ENCODE measurements around the gene PPM1L. TPM values are rescaled to one million over a fixed set of nuclear protein-coding genes. Genes with fewer than 3 reads are reported as not detected.
A peak's percentile ranks its signal among the peaks of the same experiment; 100 is the strongest.

Gene PPM1L
- total and polyA plus RNA-seq, 2 of the 13 experiments (the other 11 are each of a cell fraction or from before 2014, with no cell fraction given): 0.22 to 1.4 TPM

- TF ChIP-seq FUBP1 (CRISPR knock-in tag; IDR thresholded peaks at IDR 0.05; ENCODE audit: borderline replicate concordance) (no peak), RNF2 (conservative IDR thresholded peaks at IDR 0.05; ENCODE audit: low read depth) (no peak; the same call in 1 of the 2 replicates), ZMYM3 (CRISPR knock-in tag; IDR thresholded peaks at IDR 0.05) (0 out of 2 replicates have a peak, but pooled peaks have one; percentile 53), NKX3-1 (CRISPR knock-in tag; IDR thresholded peaks at IDR 0.05) (no peak), TFDP2 (CRISPR knock-in tag; IDR thresholded peaks at IDR 0.05) (no peak), ZNF3 (CRISPR knock-in tag; IDR thresholded peaks at IDR 0.05) (peak; percentile 69; the same call in 1 of the 2 replicates), DNMT3B (CRISPR knock-in tag; conservative IDR thresholded peaks at IDR 0.05) (0 out of 2 replicates have a peak, but pooled peaks have one; percentile 32), EZH2 (conservative IDR thresholded peaks at IDR 0.05; ENCODE audit: low read depth, low read length) (no peak), ZNF18 (CRISPR knock-in tag; IDR thresholded peaks at IDR 0.05; ENCODE audit: insufficient replicate concordance) (no peak), ZNF678 (CRISPR knock-in tag; IDR thresholded peaks at IDR 0.05) (no peak), CEBPG (CRISPR knock-in tag; IDR thresholded peaks at IDR 0.05) (peak; percentile 100), SIX4 (CRISPR knock-in tag; IDR thresholded peaks at IDR 0.05) (no peak), PAX8 (CRISPR knock-in tag; IDR thresholded peaks at IDR 0.05; ENCODE audit: borderline replicate concordance) (no peak), ZNF33B (CRISPR knock-in tag; IDR thresholded peaks at IDR 0.05) (no peak), ZNF850 (CRISPR knock-in tag; conservative IDR thresholded peaks at IDR 0.05) (no peak), PRDM15 (CRISPR knock-in tag; IDR thresholded peaks at IDR 0.05) (no peak), MED1 (CRISPR knock-in tag; IDR thresholded peaks at IDR 0.05) (0 out of 2 replicates have a peak, but pooled peaks have one; percentile 16), SOX13 (IDR thresholded peaks at IDR 0.05) (no peak), SOX13 (CRISPR knock-in tag; conservative IDR thresholded peaks at IDR 0.05 in 1 of 2, IDR thresholded peaks at IDR 0.05 in 1 of 2) (peak in 1 of 2 experiments; percentile 34; a peak in 1 of 4 replicates), PHF21A (CRISPR knock-in tag; IDR thresholded peaks at IDR 0.05) (no peak), MAF1 (CRISPR knock-in tag; IDR thresholded peaks at IDR 0.05; ENCODE audit: borderline replicate concordance) (no peak), THAP11 (CRISPR knock-in tag; IDR thresholded peaks at IDR 0.05) (peak; percentile 64; the same call in 1 of the 2 replicates), ZNF788 (CRISPR knock-in tag; IDR thresholded peaks at IDR 0.05; ENCODE audit: borderline replicate concordance) (no peak)
Observed at GRCh38 chr3:160935413-160936095, 179.5 kb downstream of the PPM1L start (continued).

Measured in HepG2 (cell line).